Activated effector memory CD4-positive, alpha-beta T cell treated with anti-CD3 and anti-CD28 coated beads, Interleukin-2, amount 50 U/mL, for 16 hours (primary cell): ENCODE results near the gene LCP1.
A peak's percentile ranks its signal among the peaks of the same experiment; 100 is the strongest.
"Not testable (repeated sequence)": the region's sequence is repeated elsewhere in the genome, so short reads cannot be mapped to it uniquely, and the experiment has no call there.

Source experiments
- DNase-seq: peaks from one replicate; pipeline ENCODE4 v3.0.0-alpha.2; 2020

Gene LCP1

GRCh38 chr13:46181840-46182490 is at the start of gene LCP1:
Gene LCP1, minus strand, starts transcription at chr13:46182177. Its CDS starts 22,515 bp downstream, at chr13:46159662.
- peak; percentile 88 for DNase-seq

GRCh38 chr13:46229251-46229650 is 47.3 kb upstream of the LCP1 start:
- no peak for DNase-seq

GRCh38 chr13:46220234-46220633 is 38.3 kb upstream of the LCP1 start:
- DNase-seq = not testable (repeated sequence)

GRCh38 chr13:46214741-46215140 is 32.8 kb upstream of the LCP1 start:
- not testable (repeated sequence) for DNase-seq

- no peak for DNase-seq
Measured at GRCh38 chr13:46213242-46213641, 31.3 kb upstream of the LCP1 start.

- peak; percentile 95 for DNase-seq
Measured at GRCh38 chr13:46211483-46212351, 29.7 kb upstream of the LCP1 start, which contains the start of gene LRRC63. Gene LRRC63, plus strand, starts transcription at chr13:46211928. Its CDS starts 1,107 bp downstream, at chr13:46213035.

GRCh38 chr13:46211116-46211482 is 29.1 kb upstream of the LCP1 start:
- DNase-seq = no peak

GRCh38 chr13:46210362-46211083 is 28.5 kb upstream of the LCP1 start:
- DNase-seq = no peak

- no peak for DNase-seq
Measured at GRCh38 chr13:46207828-46208227, 25.9 kb upstream of the LCP1 start.

GRCh38 chr13:46206143-46206542 is 24.2 kb upstream of the LCP1 start:
- DNase-seq = no peak

- DNase-seq = no peak
Measured at GRCh38 chr13:46202966-46203365, 21.0 kb upstream of the LCP1 start.

GRCh38 chr13:46202188-46202795 is 20.3 kb upstream of the LCP1 start:
- DNase-seq = no peak

GRCh38 chr13:46198696-46199193 is 16.8 kb upstream of the LCP1 start:
- no peak for DNase-seq

- DNase-seq = no peak
Measured at GRCh38 chr13:46197299-46198048, 15.5 kb upstream of the LCP1 start.

GRCh38 chr13:46195016-46195415 is 13.0 kb upstream of the LCP1 start:
- no peak for DNase-seq

- no peak for DNase-seq
Measured at GRCh38 chr13:46192412-46192811, 10.4 kb upstream of the LCP1 start.

- DNase-seq = no peak
Measured at GRCh38 chr13:46185634-46186033, 3.7 kb upstream of the LCP1 start.

GRCh38 chr13:46184277-46184699 is 2.3 kb upstream of the LCP1 start:
- peak; percentile 91 for DNase-seq

- peak; percentile 63 for DNase-seq
Measured at GRCh38 chr13:46183018-46183946, 1.3 kb upstream of the LCP1 start.

- peak; percentile 64 for DNase-seq
Measured at GRCh38 chr13:46182491-46182877, 507 bp upstream of the LCP1 start.

GRCh38 chr13:46181377-46181839 is 569 bp downstream of the LCP1 start:
- DNase-seq = no peak
